ENCODE measurements around the gene LEPR. TPM values are rescaled to one million over a fixed set of nuclear protein-coding genes. Genes with fewer than 3 reads are reported as not detected.

Gene LEPR
- polyA plus RNA-seq, 1 donor = 4.6 TPM

DNA sequence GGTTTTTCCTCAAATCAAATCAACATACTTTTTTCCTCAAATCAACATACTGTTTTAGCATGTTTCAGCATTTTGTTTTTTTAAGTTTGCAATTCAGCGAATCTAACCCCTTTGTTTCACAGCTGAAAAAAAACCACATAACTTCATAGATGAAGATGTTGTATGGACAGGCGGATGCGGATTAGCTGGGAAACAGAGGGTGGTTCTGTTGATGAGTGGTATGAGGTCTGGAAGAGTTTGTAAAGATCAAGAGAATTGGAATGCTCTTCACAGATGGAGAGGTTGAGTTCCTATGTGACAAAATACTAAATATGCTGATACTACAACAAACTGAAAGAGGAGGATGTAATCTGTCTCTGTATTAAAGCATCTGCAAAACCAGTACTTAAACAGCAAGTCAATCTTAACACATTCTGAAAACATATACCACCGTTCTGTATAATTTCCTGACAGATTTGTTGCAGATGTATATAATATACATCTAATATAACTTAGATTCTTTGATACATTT lies 10.6 kb upstream of the LEPR start:
- DNase-seq = no peak
- H3K36me3 ChIP-seq (ENCODE audit: control insufficient read depth, insufficient read depth, low read length) = no peaks in the 10 kb centered on the region
- H3K9me3 ChIP-seq (ENCODE audit: control insufficient read depth, low read depth, low read length) = no peaks in the 10 kb centered on the region
- WGBS (ENCODE audit: insufficient coverage, low lambda C conversion rate) = 100% methylated on average over 1 of the region's 4 CpGs
- no peak overlapping the region for H3K4me3 ChIP-seq (ENCODE audit: low read length)
- H3K4me1 ChIP-seq (ENCODE audit: control insufficient read depth, insufficient read depth, low read length) = no peaks in the 10 kb centered on the region
- no peaks in the 10 kb centered on the region for H3K27me3 ChIP-seq (ENCODE audit: control insufficient read depth, insufficient read depth, low read length)
- H3K27ac ChIP-seq (ENCODE audit: low read length) = no peak overlapping the region

DNA sequence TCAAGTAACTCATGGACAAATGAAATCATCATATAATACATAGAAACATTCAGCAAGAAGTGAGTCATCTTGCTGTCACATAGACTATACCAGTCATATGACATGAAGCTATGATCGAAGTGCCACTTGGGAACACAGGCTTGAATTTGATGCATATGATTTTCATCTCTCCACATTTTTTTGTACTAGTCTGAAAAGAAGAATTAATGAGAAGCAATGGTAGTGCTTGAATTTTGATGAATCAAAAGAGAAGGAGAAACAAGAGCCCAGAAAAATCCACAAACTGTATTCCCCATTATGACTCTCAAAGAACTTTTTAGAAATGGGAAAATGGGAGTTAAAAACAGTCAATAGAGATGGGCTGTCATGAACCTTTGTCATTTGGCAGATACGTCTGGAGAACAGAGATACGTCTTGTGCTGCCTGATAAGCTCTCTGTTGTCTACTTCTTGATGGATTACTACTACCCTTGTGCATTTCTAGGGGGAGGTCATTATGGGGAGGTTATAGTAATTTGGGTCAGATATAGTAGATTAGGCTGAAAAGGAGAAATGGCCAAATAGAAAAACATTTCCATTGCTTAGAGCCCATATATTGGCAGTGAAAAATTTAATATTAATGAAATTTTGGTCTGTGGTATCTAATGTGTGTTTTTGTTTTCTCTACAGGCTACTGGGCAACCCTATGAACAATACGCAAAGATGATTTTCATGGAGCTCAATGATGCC lies 8.0 kb upstream of the LEPR start:
- no peaks in the 10 kb centered on the region for H3K36me3 ChIP-seq (ENCODE audit: control insufficient read depth, insufficient read depth, low read length)
- no peaks in the 10 kb centered on the region for H3K9me3 ChIP-seq (ENCODE audit: control insufficient read depth, low read depth, low read length)
- no peak overlapping the region for H3K27ac ChIP-seq (ENCODE audit: low read length)
- no peaks in the 10 kb centered on the region for H3K27me3 ChIP-seq (ENCODE audit: control insufficient read depth, insufficient read depth, low read length)
- no peak overlapping the region for H3K4me3 ChIP-seq (ENCODE audit: low read length)
- WGBS (ENCODE audit: insufficient coverage, low lambda C conversion rate) = no CpG with 5 or more reads among the region's 4 CpGs
- DNase-seq = no peak
- no peaks in the 10 kb centered on the region for H3K4me1 ChIP-seq (ENCODE audit: control insufficient read depth, insufficient read depth, low read length)

DNA sequence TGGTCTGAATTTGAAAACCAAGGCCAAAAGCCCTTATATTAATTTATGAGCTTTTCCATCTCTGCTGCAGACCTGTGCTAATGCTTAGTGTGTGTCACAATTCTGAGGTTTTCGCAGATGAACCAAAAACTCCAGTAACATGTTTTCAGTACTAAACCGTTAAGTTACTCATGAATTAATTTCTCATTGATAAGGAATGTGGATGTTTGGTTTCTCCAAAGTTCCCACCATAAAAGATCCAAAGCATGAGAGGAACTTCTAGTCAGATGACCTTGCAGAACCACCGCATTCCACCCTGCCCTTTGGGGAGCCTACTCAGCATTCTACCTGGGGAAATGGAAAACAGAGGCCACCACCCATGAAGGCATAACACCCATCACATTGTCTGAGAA lies 7.5 kb upstream of the LEPR start:
- Histone ChIP-seq H3K9me3 (ENCODE audit: control insufficient read depth, low read depth, low read length) (no peaks in the 10 kb centered on the region), H3K27ac (ENCODE audit: low read length) (no peak overlapping the region), H3K4me3 (ENCODE audit: low read length) (no peak overlapping the region), H3K36me3 (ENCODE audit: control insufficient read depth, insufficient read depth, low read length) (no peaks in the 10 kb centered on the region), H3K27me3 (ENCODE audit: control insufficient read depth, insufficient read depth, low read length) (no peaks in the 10 kb centered on the region), H3K4me1 (ENCODE audit: control insufficient read depth, insufficient read depth, low read length) (no peaks in the 10 kb centered on the region)
- no peak for DNase-seq
- 90% methylated on average over 2 of the region's 3 CpGs for WGBS (ENCODE audit: insufficient coverage, low lambda C conversion rate)

DNA sequence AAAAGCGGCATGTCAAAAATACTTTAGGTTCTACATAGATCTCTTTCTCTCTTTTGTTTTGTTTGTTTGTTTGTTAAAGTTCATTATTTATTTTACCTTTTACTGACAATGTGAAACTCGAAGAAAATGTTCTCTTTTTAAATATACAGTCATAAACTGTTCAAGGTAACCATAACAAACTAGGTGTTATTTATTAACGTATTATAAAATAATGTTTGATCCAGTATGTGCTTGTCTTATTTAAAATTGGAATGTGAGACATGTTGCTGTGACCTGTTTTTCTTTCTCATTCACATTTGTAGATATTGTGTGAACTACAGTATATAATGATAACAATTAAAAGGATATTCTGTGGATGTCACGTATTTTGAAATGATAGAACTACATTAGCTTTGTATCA lies 5.9 kb upstream of the LEPR start:
- Histone ChIP-seq H3K27me3 (ENCODE audit: control insufficient read depth, insufficient read depth, low read length) (no peaks in the 10 kb centered on the region), H3K4me3 (ENCODE audit: low read length) (no peak overlapping the region), H3K4me1 (ENCODE audit: control insufficient read depth, insufficient read depth, low read length) (no peaks in the 10 kb centered on the region), H3K9me3 (ENCODE audit: control insufficient read depth, low read depth, low read length) (no peaks in the 10 kb centered on the region), H3K27ac (ENCODE audit: low read length) (no peak overlapping the region), H3K36me3 (ENCODE audit: control insufficient read depth, insufficient read depth, low read length) (no peaks in the 10 kb centered on the region)
- DNase-seq = no peak
- WGBS (ENCODE audit: insufficient coverage, low lambda C conversion rate) = 81% methylated on average over 3 of the region's 4 CpGs

DNA sequence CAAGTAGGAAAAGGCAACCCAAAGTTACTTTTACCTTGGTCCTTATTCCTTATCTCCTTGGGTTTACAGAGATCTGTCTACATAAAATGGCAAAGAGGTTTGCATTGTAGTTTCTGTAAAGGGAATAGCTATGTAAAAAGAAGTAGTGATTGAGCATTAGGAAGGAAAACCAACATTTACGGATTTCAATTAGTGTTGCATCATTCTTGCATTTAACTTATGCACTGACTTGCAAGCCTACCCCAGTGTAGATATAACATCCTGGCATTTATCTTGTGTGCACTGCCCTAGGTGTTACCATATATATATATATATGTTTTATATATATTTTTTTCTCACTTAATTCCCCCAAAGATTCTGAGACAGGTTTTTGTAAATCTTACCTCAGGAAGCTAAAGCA lies 3.7 kb upstream of the LEPR start:
- H3K4me1 ChIP-seq (ENCODE audit: control insufficient read depth, insufficient read depth, low read length) = peaks cover under 1% of the 10 kb centered on the region
- H3K36me3 ChIP-seq (ENCODE audit: control insufficient read depth, insufficient read depth, low read length) = no peaks in the 10 kb centered on the region
- 100% methylated on average over 1 of the region's 1 CpG for WGBS (ENCODE audit: insufficient coverage, low lambda C conversion rate)
- H3K4me3 ChIP-seq (ENCODE audit: low read length) = no peak overlapping the region
- no peaks in the 10 kb centered on the region for H3K9me3 ChIP-seq (ENCODE audit: control insufficient read depth, low read depth, low read length)
- no peak overlapping the region for H3K27ac ChIP-seq (ENCODE audit: low read length)
- H3K27me3 ChIP-seq (ENCODE audit: control insufficient read depth, insufficient read depth, low read length) = no peaks in the 10 kb centered on the region
- DNase-seq = no peak

DNA sequence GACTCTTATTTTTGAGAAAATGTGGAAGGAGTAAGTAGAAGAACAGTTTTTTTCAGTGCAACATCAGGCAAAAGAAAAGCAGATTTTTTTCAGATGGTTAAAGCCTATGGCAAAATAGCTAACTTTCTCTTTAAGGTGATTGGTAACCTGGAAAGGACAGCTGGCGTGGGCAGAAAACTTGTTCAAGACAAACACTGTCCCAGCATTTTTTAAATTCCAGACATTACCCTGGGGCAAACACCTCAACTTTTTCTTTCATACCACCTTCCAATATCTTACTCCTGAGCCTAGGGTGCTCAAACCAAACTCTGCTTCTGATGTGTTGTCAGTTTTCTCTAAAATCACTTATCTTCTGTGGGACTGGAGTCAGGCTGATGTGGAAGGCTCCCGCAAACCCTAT lies 2.7 kb upstream of the LEPR start:
- H3K27me3 ChIP-seq (ENCODE audit: control insufficient read depth, insufficient read depth, low read length) = no peaks in the 10 kb centered on the region
- peaks cover 8% of the 10 kb centered on the region for H3K4me1 ChIP-seq (ENCODE audit: control insufficient read depth, insufficient read depth, low read length)
- DNase-seq = no peak
- H3K4me3 ChIP-seq (ENCODE audit: low read length) = no peak overlapping the region
- no peaks in the 10 kb centered on the region for H3K9me3 ChIP-seq (ENCODE audit: control insufficient read depth, low read depth, low read length)
- H3K27ac ChIP-seq (ENCODE audit: low read length) = no peak overlapping the region
- H3K36me3 ChIP-seq (ENCODE audit: control insufficient read depth, insufficient read depth, low read length) = no peaks in the 10 kb centered on the region
- WGBS (ENCODE audit: insufficient coverage, low lambda C conversion rate) = no CpG with 5 or more reads among the region's 2 CpGs

DNA sequence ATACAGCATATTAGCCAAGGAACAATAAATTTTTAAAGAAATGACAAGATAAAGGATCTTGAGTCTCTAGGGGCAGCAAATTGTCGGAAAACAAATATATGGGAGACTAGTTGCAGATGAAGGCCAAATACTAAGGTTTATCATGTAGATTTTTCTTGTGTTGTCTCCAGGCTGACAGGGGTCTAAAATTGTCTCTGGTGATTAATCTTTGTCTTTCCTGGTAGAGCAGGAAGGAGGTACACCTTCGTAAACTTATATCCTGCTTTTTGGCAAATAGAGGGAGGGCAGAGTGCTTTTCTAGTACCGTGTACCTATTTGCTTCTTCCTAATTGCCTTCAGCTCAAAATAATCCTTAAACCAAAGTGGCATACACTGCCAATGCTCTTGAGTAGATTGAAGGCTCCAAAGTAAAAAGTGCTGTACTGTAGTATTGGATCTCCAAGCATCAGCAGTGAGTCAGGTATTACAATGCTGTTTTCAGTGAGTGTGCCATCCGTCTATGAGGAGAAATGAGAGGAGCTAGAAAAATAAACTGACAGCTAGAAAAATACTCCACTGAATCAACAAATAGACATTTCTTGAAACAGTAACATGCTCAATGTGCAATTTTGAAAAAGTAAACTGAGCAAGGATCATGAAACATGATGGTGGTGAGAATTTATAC lies 1.8 kb upstream of the LEPR start:
- Histone ChIP-seq H3K27me3 (ENCODE audit: control insufficient read depth, insufficient read depth, low read length) (no peaks in the 10 kb centered on the region), H3K36me3 (ENCODE audit: control insufficient read depth, insufficient read depth, low read length) (no peaks in the 10 kb centered on the region), H3K27ac (ENCODE audit: low read length) (no peak overlapping the region), H3K9me3 (ENCODE audit: control insufficient read depth, low read depth, low read length) (no peaks in the 10 kb centered on the region), H3K4me3 (ENCODE audit: low read length) (no peak overlapping the region), H3K4me1 (ENCODE audit: control insufficient read depth, insufficient read depth, low read length) (peaks cover 8% of the 10 kb centered on the region)
- no peak for DNase-seq
- 100% methylated on average over 1 of the region's 4 CpGs for WGBS (ENCODE audit: insufficient coverage, low lambda C conversion rate)

DNA sequence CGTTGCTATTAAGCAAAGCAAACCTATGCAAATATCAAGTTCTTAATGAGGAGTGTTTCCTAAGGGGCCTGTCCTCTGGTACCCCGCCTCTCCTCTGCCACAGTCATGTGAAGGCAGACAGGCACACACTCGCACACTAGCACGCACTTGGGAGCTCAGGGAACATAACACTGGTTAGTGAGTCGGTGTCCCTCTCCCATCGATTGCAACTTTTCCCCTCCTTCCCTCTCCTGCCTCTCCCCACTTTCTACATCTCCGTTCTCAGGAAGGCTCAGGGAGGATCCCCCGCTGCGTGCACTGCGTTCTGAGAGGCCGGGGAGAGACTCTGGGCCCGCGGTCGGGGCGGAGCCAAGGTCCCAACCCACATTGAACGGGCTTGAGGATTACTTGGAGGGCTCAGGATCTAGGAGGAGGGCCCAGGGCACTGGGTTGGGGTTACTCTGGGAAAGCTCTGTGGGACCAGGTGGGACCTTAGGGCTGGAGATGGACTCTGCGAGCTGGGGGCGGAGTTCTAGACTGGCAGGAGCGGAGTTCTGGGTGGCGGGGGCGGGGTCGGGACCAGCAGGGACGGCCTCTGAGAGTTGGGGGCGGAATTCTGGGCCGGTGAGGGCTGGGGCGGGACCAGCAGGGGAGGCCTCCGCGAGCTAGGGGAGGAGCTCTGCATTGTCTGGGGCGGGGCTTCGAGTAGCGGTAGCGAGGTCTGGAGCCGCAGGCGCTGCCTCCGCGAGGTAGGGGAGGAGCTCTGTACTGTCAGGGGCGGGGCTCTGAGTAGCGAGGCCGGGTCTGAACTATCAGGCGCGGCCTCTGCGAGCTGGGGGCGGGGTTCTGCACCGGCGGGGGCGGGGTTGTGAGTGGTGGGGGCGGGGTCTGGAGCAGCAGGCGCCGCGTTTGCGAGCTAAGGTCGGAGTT lies 533 bp upstream of the LEPR start:
- H3K4me3 ChIP-seq (ENCODE audit: low read length) = peak overlapping the region; percentile 63
- no CpG with 5 or more reads among the region's 52 CpGs for WGBS (ENCODE audit: insufficient coverage, low lambda C conversion rate)
- DNase-seq = peak; percentile 99

DNA sequence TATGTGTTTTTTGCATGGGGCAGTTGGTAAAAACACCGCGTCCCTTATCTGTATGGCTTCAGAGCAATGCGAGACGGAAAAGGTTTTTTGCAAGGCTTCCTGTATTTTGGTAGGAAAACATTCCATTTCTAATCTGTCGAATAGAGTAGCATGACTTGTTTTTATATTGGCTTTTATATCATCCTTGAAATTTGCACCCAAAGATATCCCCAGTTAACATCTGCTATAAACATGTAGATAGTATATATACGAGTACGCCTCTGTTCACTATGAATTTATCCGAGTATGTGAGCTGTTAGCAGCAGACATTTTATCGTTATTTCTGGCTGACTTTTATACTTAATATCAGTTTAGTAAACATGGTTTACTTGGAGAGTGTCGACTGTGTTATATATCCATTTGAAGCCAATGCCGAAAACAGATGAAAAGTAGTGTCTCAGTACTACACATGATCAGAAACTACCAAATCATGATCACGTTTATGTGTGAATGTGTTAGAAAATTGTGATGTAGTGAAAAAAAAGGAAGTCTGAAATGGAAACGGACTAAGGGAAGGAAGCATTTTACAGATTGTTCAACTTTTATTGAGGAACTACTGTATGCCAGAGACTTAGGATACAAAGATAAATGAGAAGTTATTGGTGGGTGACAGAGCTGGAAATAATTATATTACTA lies 1.0 kb downstream of the LEPR start:
- Histone ChIP-seq H3K27ac (ENCODE audit: low read length) (peak overlapping the region; percentile 94), H3K4me1 (ENCODE audit: control insufficient read depth, insufficient read depth, low read length) (peaks cover 8% of the 10 kb centered on the region), H3K9me3 (ENCODE audit: control insufficient read depth, low read depth, low read length) (no peaks in the 10 kb centered on the region), H3K36me3 (ENCODE audit: control insufficient read depth, insufficient read depth, low read length) (peaks cover 15% of the 10 kb centered on the region), H3K4me3 (ENCODE audit: low read length) (peak overlapping the region; percentile 87), H3K27me3 (ENCODE audit: control insufficient read depth, insufficient read depth, low read length) (no peaks in the 10 kb centered on the region)
- 9% methylated on average over 4 of the region's 13 CpGs for WGBS (ENCODE audit: insufficient coverage, low lambda C conversion rate)
- DNase-seq = no peak

More for the DNA sequence above, 533 bp upstream of the LEPR start:
- Histone ChIP-seq H3K27me3 (ENCODE audit: control insufficient read depth, insufficient read depth, low read length) (no peaks in the 10 kb centered on the region), H3K36me3 (ENCODE audit: control insufficient read depth, insufficient read depth, low read length) (no peaks in the 10 kb centered on the region), H3K27ac (ENCODE audit: low read length) (peak overlapping the region; percentile 91), H3K4me1 (ENCODE audit: control insufficient read depth, insufficient read depth, low read length) (peaks cover 8% of the 10 kb centered on the region), H3K9me3 (ENCODE audit: control insufficient read depth, low read depth, low read length) (no peaks in the 10 kb centered on the region)

Data from large intestine (tissue), 3 donors.